OCI-LY1 (cell line): ENCODE results near the gene ADAMTSL2.

Experiments used
- H2AFZ ChIP-seq: fragments of 200-600 bp; sonication (generic), shearing (Covaris generic); 2 replicates; pipeline ENCODE4 v1.6.0; 2014; ENCODE audit warnings: antibody characterized with exemption, mild to moderate bottlenecking, low read length
- H3F3A ChIP-seq: fragments of 200-600 bp; sonication (generic), shearing (Covaris generic); 2 replicates; pipeline ENCODE4 v1.6.0; 2014; ENCODE audit warnings: mild to moderate bottlenecking, antibody characterized with exemption, low read length, moderate library complexity; ENCODE audit not compliant: insufficient read depth
- H3K27ac ChIP-seq: fragments of 200-600 bp; sonication (generic); 2 replicates; pipeline ENCODE4 v1.5.1; 2014; ENCODE audit warnings: low read length, mixed run types, mild to moderate bottlenecking, low read depth; ENCODE audit not compliant: poor library complexity, severe bottlenecking
- H3K27me3 ChIP-seq: fragments of 200-600 bp; sonication (generic); 2 replicates; pipeline ENCODE4 v1.6.0; 2014; ENCODE audit warnings: antibody characterized with exemption, mild to moderate bottlenecking, low read length, moderate library complexity; ENCODE audit not compliant: insufficient read depth
- H3K36me3 ChIP-seq: fragments of 200-600 bp; sonication (generic); 2 replicates; pipeline ENCODE4 v1.6.1; 2014; ENCODE audit warnings: mild to moderate bottlenecking, antibody characterized with exemption, low read length, moderate library complexity, mixed read lengths; ENCODE audit not compliant: insufficient read depth
- H3K4me1 ChIP-seq: fragments of 200-600 bp; sonication (generic); 2 replicates; pipeline ENCODE4 v1.5.1; 2014; ENCODE audit warnings: mild to moderate bottlenecking, low read length, moderate library complexity; ENCODE audit not compliant: insufficient read depth, severe bottlenecking
- H3K4me2 ChIP-seq: fragments of 200-600 bp; sonication (generic), shearing (Covaris generic); 2 replicates; pipeline ENCODE4 v1.6.1; 2014; ENCODE audit warnings: low read length
- H3K4me3 ChIP-seq: fragments of 200-600 bp; sonication (generic); 2 replicates; pipeline ENCODE4 v1.5.1; 2014; ENCODE audit warnings: low read length, low read depth, mild to moderate bottlenecking, mixed read lengths; ENCODE audit not compliant: poor library complexity, severe bottlenecking
- H3K79me2 ChIP-seq: fragments of 200-600 bp; shearing (Covaris generic); 2 replicates; pipeline ENCODE4 v1.6.1; 2016; ENCODE audit warnings: mixed run types, low read length, mixed read lengths; ENCODE audit not compliant: insufficient read depth
- H3K9ac ChIP-seq: fragments of 200-600 bp; sonication (generic), shearing (Covaris generic); 2 replicates; pipeline ENCODE4 v1.6.1; 2014; ENCODE audit warnings: mild to moderate bottlenecking, low read length, mixed read lengths
- H3K9me2 ChIP-seq: fragments of 200-600 bp; sonication (generic), shearing (Covaris generic); 2 replicates; pipeline ENCODE4 v1.6.1; 2014; ENCODE audit warnings: low read depth, mild to moderate bottlenecking, low read length, mixed read lengths
- H3K9me3 ChIP-seq: fragments of 200-600 bp; shearing (Covaris generic); 2 replicates; pipeline ENCODE4 v1.6.1; 2014; ENCODE audit warnings: low read length, mixed read lengths
- H4K20me1 ChIP-seq: fragments of 200-600 bp; sonication (generic), shearing (Covaris generic); 2 replicates; pipeline ENCODE4 v1.6.0; 2016; ENCODE audit warnings: mild to moderate bottlenecking, low read length; ENCODE audit not compliant: insufficient read depth
- CTCF ChIP-seq: fragments of 200-600 bp; sonication (generic), shearing (Covaris generic); IDR thresholded peaks from 2 replicates; pipeline ENCODE4 v1.5.1; 2017; ENCODE audit warnings: mild to moderate bottlenecking, antibody characterized with exemption, low read length, moderate library complexity, mixed read lengths
- EZH2 ChIP-seq: fragments of 200-600 bp; sonication (generic), shearing (Covaris generic); IDR thresholded peaks from 2 replicates; pipeline ENCODE4 v1.8.0; 2017; ENCODE audit warnings: borderline replicate concordance, mixed run types, mild to moderate bottlenecking, antibody characterized with exemption, low read length, moderate library complexity, mixed read lengths

Gene ADAMTSL2

GRCh38 chr9:133511607-133512006 lies 22.9 kb upstream of the ADAMTSL2 start:
- no peaks in the 10 kb centered on the region for H3K9me2 ChIP-seq
- H3K27ac ChIP-seq, result no peak overlapping the region
- no peaks in the 10 kb centered on the region for H3K36me3 ChIP-seq
- no peak overlapping the region for H2AFZ ChIP-seq
- no peaks in the 10 kb centered on the region for H3K9me3 ChIP-seq
- no peaks in the 10 kb centered on the region for H4K20me1 ChIP-seq
- no peak overlapping the region for H3K4me2 ChIP-seq
- H3K79me2 ChIP-seq, result no peaks in the 10 kb centered on the region
- no peak overlapping the region for H3K4me3 ChIP-seq
- H3F3A ChIP-seq, result no peaks in the 10 kb centered on the region
- no peak overlapping the region for H3K9ac ChIP-seq
- H3K4me1 ChIP-seq, result no peaks in the 10 kb centered on the region
- peaks cover 13% of the 10 kb centered on the region; the same call in 1 of the 2 replicates for H3K27me3 ChIP-seq
- TF ChIP-seq CTCF, result no peak
- no peak for TF ChIP-seq EZH2

- Histone ChIP-seq H3K4me3 (no peak overlapping the region), H3K4me1 (no peaks in the 10 kb centered on the region), H3K36me3 (no peaks in the 10 kb centered on the region), H3K27me3 (peaks cover 12% of the 10 kb centered on the region; the same call in 1 of the 2 replicates), H3K9me2 (no peaks in the 10 kb centered on the region), H3K79me2 (no peaks in the 10 kb centered on the region), H3K9ac (no peak overlapping the region), H4K20me1 (no peaks in the 10 kb centered on the region), H2AFZ (no peak overlapping the region), H3K9me3 (no peaks in the 10 kb centered on the region), H3F3A (no peaks in the 10 kb centered on the region), H3K4me2 (no peak overlapping the region), H3K27ac (no peak overlapping the region)
- no peak for TF ChIP-seq EZH2
- no peak for TF ChIP-seq CTCF
Measured at GRCh38 chr9:133512253-133513213, 22.0 kb upstream of the ADAMTSL2 start.

- Histone ChIP-seq H3K79me2 (no peaks in the 10 kb centered on the region), H2AFZ (no peak overlapping the region), H3K9me3 (no peaks in the 10 kb centered on the region), H3K4me2 (no peak overlapping the region), H3K4me3 (no peak overlapping the region), H3F3A (no peaks in the 10 kb centered on the region), H3K36me3 (no peaks in the 10 kb centered on the region), H3K27me3 (peaks cover 9% of the 10 kb centered on the region; the same call in 1 of the 2 replicates), H3K9me2 (no peaks in the 10 kb centered on the region), H3K27ac (no peak overlapping the region), H4K20me1 (no peaks in the 10 kb centered on the region), H3K4me1 (no peaks in the 10 kb centered on the region), H3K9ac (no peak overlapping the region)
- no peak for TF ChIP-seq CTCF
- TF ChIP-seq EZH2, result no peak
Measured at GRCh38 chr9:133513214-133514100, 21.0 kb upstream of the ADAMTSL2 start.
